MCF 10A (cell line): ENCODE measurements around the gene TXNDC9. TPM values are rescaled to one million over a fixed set of nuclear protein-coding genes. Genes with fewer than 3 reads are reported as not detected.
"Not testable (repeated sequence)": the region's sequence is repeated elsewhere in the genome, so short reads cannot be mapped to it uniquely, and the experiment has no call there.

Experiments
- BruUV-seq: library from RNA; stranded (reverse); fragments of 400-500 nt; replicated peaks from 2 replicates; lab custom pipeline; 2021; lab: Mats Ljungman, UMichigan
- CTCF ChIA-PET: fragments of 300-600 bp; sonication (Branson Sonifier 250); formaldehyde crosslinking; extraction: SDS; loops from one replicate; lab custom pipeline; 2021; ENCODE audit warnings: antibody characterized with exemption, inconsistent platforms; lab: Yijun Ruan, JAX
- POLR2A ChIA-PET: fragments of 300-600, 350-650 bp; sonication (Branson Sonifier 250); formaldehyde crosslinking; extraction: SDS; loops from one replicate; lab custom pipeline; 2020; ENCODE audit warnings: antibody characterized with exemption, inconsistent platforms; lab: Yijun Ruan, JAX
- DNase-seq: peaks from one replicate; pipeline ENCODE4 v3.0.0-alpha.2; 2018; ENCODE audit not compliant: unreplicated experiment
- H3K27ac Mint-ChIP-seq: one replicate; pipeline ENCODE4 v1.8.0; 2022; ENCODE audit warnings: mild to moderate bottlenecking, low read depth, mixed read lengths; ENCODE audit not compliant: unreplicated experiment
- H3K27me3 Mint-ChIP-seq: one replicate; pipeline ENCODE4 v1.8.0; 2022; ENCODE audit warnings: mixed read lengths; ENCODE audit not compliant: insufficient read depth, unreplicated experiment
- H3K36me3 Mint-ChIP-seq: one replicate; pipeline ENCODE4 v1.8.0; 2022; ENCODE audit warnings: mild to moderate bottlenecking, moderate library complexity, mixed read lengths; ENCODE audit not compliant: insufficient read depth, unreplicated experiment
- H3K4me1 Mint-ChIP-seq: one replicate; pipeline ENCODE4 v1.8.0; 2022; ENCODE audit warnings: mixed read lengths; ENCODE audit not compliant: insufficient read depth, unreplicated experiment
- H3K4me3 Mint-ChIP-seq: one replicate; pipeline ENCODE4 v1.8.0; 2022; ENCODE audit warnings: mild to moderate bottlenecking, moderate library complexity, mixed read lengths; ENCODE audit not compliant: unreplicated experiment
- H3K9me3 Mint-ChIP-seq: one replicate; pipeline ENCODE4 v1.8.0; 2022; ENCODE audit warnings: mixed read lengths; ENCODE audit not compliant: unreplicated experiment
- intact Hi-C: fragments of 100-400 bp; cut with micrococcal nuclease; formaldehyde crosslinking; loops from 2 replicates; pipeline ENCODE4 v1.14.1; 2022
- total RNA-seq: library from RNA; stranded (reverse); gene quantifications from 2 replicates; pipeline ENCODE4 v1.2.3, GENCODE V29; 2022
- TF ChIP-seq, protein P1 (sequence below): fragments of 200-600 bp; IDR thresholded peaks from one replicate; pipeline ENCODE4 v1.8.0; 2022; ENCODE audit warnings: antibody characterized with exemption, mild to moderate bottlenecking; ENCODE audit not compliant: unreplicated experiment

TXNDC9 gene
- total RNA-seq, 1 experiment from 2014 or later = 40.2 TPM

DNA sequence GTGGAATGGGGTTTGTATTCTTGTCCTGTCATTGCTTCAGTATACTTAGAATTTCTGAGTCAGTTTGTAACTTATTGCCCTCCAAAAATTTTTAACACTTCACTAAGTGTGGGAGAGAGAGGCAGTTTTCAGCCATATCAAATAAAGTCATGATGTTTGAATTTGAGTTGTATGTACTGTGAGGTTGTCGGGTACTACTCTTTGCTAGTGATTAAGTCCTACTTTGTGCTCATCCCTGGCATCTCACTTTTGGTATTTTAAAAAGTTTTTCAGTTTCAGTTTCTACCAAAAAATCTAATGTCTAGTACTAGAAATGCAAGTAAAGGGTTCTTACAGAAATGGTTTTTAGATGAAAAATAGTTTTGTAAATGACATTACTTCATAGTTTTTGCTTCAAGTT is 41.7 kb upstream of the TXNDC9 start:
- Mint-ChIP-seq H3K36me3 (peaks cover 81% of the 10 kb centered on the region), H3K9me3 (no peaks in the 10 kb centered on the region), H3K4me1 (no peaks in the 10 kb centered on the region), H3K4me3 (no peak overlapping the region), H3K27ac (no peak overlapping the region), H3K27me3 (no peaks in the 10 kb centered on the region)
- ChIA-PET CTCF (no interaction called here), POLR2A (interaction anchor here (1.1 to 1.6 kb wide), 2 partner anchors 12 to 16 kb away, joined by 3 to 4 read pairs; no protein-coding TSS in a partner anchor)
- BruUV-seq = no TSS peak
- DNase-seq = no peak
- intact Hi-C loops = no loop called here
- TF ChIP-seq, protein P1, sequence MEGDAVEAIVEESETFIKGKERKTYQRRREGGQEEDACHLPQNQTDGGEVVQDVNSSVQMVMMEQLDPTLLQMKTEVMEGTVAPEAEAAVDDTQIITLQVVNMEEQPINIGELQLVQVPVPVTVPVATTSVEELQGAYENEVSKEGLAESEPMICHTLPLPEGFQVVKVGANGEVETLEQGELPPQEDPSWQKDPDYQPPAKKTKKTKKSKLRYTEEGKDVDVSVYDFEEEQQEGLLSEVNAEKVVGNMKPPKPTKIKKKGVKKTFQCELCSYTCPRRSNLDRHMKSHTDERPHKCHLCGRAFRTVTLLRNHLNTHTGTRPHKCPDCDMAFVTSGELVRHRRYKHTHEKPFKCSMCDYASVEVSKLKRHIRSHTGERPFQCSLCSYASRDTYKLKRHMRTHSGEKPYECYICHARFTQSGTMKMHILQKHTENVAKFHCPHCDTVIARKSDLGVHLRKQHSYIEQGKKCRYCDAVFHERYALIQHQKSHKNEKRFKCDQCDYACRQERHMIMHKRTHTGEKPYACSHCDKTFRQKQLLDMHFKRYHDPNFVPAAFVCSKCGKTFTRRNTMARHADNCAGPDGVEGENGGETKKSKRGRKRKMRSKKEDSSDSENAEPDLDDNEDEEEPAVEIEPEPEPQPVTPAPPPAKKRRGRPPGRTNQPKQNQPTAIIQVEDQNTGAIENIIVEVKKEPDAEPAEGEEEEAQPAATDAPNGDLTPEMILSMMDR = no peak

DNA sequence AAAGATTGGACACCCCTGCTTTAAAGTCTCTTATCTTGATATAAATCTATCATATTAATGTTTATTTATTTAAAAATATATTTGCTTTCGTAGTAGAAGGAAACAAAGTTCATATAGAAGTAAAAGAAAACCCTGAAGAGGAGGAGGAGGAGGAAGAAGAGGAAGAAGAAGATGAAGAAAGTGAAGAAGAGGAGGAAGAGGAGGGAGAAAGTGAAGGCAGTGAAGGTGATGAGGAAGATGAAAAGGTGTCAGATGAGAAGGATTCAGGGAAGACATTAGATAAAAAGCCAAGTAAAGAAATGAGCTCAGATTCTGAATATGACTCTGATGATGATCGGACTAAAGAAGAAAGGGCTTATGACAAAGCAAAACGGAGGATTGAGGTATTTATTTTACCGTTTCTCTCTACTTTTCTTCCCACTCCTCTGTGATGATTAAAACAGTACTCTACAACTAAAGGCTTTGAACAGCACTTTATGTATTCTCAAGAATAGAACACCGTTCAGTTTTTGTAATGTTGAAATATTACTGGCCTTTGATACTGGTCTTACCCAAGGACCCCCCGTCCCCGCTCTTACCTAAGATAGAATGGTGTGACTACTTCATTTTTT is 40.2 kb upstream of the TXNDC9 start:
- ChIA-PET POLR2A (interaction anchor here (1.1 kb wide), 1 partner anchor 17 kb away, joined by 4 read pairs; no protein-coding TSS in a partner anchor), CTCF (no interaction called here)
- Mint-ChIP-seq H3K4me1 (no peaks in the 10 kb centered on the region), H3K36me3 (peaks cover 92% of the 10 kb centered on the region), H3K9me3 (no peaks in the 10 kb centered on the region), H3K27ac (peak overlapping the region; percentile 44), H3K27me3 (no peaks in the 10 kb centered on the region), H3K4me3 (no peak overlapping the region)
- no TSS peak for BruUV-seq
- TF ChIP-seq, protein P1 = no peak
- intact Hi-C loops = no loop called here
- no peak for DNase-seq

DNA sequence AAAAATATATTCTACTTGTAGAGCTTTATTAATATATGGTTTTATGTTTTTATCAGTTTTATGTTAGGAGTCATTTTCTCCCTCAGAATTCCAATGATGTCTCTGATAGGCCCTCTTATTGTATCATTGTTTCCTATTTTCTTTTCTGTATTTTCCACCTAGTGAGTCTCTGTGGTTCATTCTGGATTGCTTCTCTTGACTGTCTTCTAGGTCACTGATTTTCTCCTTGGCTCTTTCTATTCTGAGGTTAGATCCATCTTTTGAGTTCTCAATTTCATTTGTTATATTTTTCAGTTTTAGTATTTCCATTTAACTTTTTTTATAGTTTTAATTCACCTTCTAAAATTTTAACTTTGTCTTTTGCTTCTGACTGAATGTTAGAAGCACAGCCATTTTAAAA is 38.6 kb upstream of the TXNDC9 start:
- H3K9me3 Mint-ChIP-seq = no peaks in the 10 kb centered on the region
- H3K36me3 Mint-ChIP-seq = peaks cover 86% of the 10 kb centered on the region

DNA sequence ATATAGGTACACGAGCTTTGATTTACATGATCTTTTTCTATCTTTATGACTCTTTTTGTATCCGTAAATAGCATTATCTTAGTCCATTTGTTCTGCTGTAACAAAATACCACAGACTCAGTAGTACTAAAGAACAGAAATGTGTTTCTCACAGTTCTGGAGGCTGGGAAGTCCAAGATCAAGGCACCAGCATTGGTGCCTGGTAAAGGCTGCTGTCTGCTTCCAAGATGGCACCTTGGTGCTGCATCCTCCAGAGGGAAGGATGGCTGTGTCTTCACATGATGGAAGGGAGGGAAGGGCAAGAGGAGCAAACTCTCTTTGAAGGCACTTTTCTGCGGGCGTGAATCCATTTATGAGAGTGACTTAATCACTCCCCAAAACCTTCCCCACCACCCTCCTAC is 37.0 kb upstream of the TXNDC9 start:
- no TSS peak for BruUV-seq
- H3K27me3 Mint-ChIP-seq = no peaks in the 10 kb centered on the region
- H3K4me3 Mint-ChIP-seq = no peak overlapping the region
- no peaks in the 10 kb centered on the region for H3K4me1 Mint-ChIP-seq
- peaks cover 81% of the 10 kb centered on the region for H3K36me3 Mint-ChIP-seq
- no peak for DNase-seq
- intact Hi-C loops = no loop called here
- peak overlapping the region; percentile 31 for H3K27ac Mint-ChIP-seq
- TF ChIP-seq, protein P1 = no peak
- ChIA-PET CTCF (interaction anchor here (1.0 to 2.8 kb wide), 2 partner anchors 8 to 10 kb away, joined by 3 to 14 read pairs; no protein-coding TSS in a partner anchor), POLR2A (interaction anchor here (1.2 kb wide), 1 partner anchor 36 kb away, joined by 3 read pairs; the partner anchor contains the start of gene EIF5B)
- H3K9me3 Mint-ChIP-seq = no peaks in the 10 kb centered on the region

More for the DNA sequence above, 38.6 kb upstream of the TXNDC9 start:
- no peaks in the 10 kb centered on the region for H3K4me1 Mint-ChIP-seq
- ChIA-PET CTCF (interaction anchor here (1.2 kb wide), 1 partner anchor 279 kb away, joined by 3 read pairs; no protein-coding TSS in a partner anchor), POLR2A (interaction anchor here (1.3 kb wide), 1 partner anchor 12 kb away, joined by 3 read pairs; no protein-coding TSS in a partner anchor)
- intact Hi-C loops = no loop called here
- DNase-seq = no peak
- no peak overlapping the region for H3K4me3 Mint-ChIP-seq
- no peaks in the 10 kb centered on the region for H3K27me3 Mint-ChIP-seq
- peak overlapping the region; percentile 69 for H3K27ac Mint-ChIP-seq
- BruUV-seq = no TSS peak
- TF ChIP-seq, protein P1 = no peak

DNA sequence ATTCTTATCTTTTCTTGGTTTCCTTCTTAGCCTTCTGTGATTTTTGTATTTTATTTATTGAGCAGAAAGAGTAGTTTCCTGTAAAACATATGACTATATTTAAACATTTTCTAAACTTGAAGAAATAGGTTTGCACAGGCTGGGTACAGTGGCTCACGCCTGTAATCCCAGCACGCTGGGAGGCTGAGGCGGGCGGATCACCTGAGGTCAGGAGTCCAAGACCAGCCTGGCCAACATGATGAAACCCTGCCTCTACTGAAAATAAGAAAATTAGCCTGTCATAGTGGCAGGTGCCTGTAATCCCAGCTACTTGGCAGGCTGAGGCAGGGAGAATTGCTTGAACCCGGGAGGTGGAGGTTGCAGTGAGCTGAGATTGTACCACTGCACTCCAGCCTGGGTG is 32.7 kb upstream of the TXNDC9 start:
- H3K4me1 Mint-ChIP-seq, POLR2A ChIA-PET, H3K9me3 Mint-ChIP-seq, H3K27ac Mint-ChIP-seq, H3K27me3 Mint-ChIP-seq, CTCF ChIA-PET, intact Hi-C loops, BruUV-seq, H3K4me3 Mint-ChIP-seq, DNase-seq: not testable (repeated sequence)
- H3K36me3 Mint-ChIP-seq = peaks cover 82% of the 10 kb centered on the region
